Measurements from ENCODE around the gene RD3L.

Gene RD3L

GRCh38 chr14:103897075-103897947 is 45.0 kb downstream of the RD3L start:
- Histone ChIP-seq H2AFZ (ENCODE audit: low read depth, low read length) (no peak overlapping the region), H3K79me2 (ENCODE audit: insufficient read depth, low read length) (no peaks in the 10 kb centered on the region), H3K27me3 (ENCODE audit: insufficient read depth, low read length, poor library complexity) (no peaks in the 10 kb centered on the region), H3K4me3 (ENCODE audit: low read depth in 1 of 2, low read length in 2 of 2) (no peak overlapping the region), H3K9ac (ENCODE audit: low read depth, low read length) (no peak overlapping the region), H3K4me2 (ENCODE audit: insufficient read depth, low read length) (no peak overlapping the region), H3K9me3 (ENCODE audit: insufficient read depth, low read length, severe bottlenecking) (no peaks in the 10 kb centered on the region), H4K20me1 (ENCODE audit: insufficient read depth, low read length) (no peaks in the 10 kb centered on the region), H3K27ac (ENCODE audit: low read length) (no peak overlapping the region), H3K36me3 (ENCODE audit: insufficient read depth, low read length) (no peaks in the 10 kb centered on the region), H3K4me1 (ENCODE audit: insufficient read depth, low read length) (no peaks in the 10 kb centered on the region)
- DNase-seq (no peak), ATAC-seq (ENCODE audit: insufficient read depth, low read depth) (no peak)
- TF ChIP-seq EZH2 (IDR thresholded peaks at IDR 0.05; ENCODE audit: borderline replicate concordance, low read depth, low read length, severe bottlenecking) (no peak), CTCF (IDR thresholded peaks at IDR 0.05; ENCODE audit: borderline replicate concordance, extremely low read depth, low read length, poor library complexity, severe bottlenecking) (no peak)

DNA sequence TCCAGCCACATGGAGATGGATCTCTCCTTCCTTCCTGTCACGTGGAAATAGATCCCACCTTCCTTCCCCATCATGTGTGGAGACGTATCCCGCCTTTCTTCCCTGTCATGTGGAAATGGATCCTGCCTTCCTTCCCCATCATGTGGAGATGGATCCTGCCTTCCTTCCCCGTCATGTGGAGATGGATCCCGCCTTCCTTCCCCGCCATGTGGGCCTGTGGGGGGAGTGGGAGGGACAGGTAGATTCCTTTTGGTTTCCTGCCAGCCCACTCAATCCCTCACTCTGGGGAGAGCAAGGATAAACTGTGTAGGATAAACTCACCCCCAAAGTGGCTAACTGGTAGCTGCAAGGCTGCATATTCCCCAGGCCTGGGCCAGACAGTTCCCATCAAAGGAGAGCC is 45.8 kb downstream of the RD3L start:
- no peaks in the 10 kb centered on the region for H3K9me3 ChIP-seq (ENCODE audit: insufficient read depth, low read length, severe bottlenecking)
- H4K20me1 ChIP-seq (ENCODE audit: insufficient read depth, low read length) = no peaks in the 10 kb centered on the region
- no peak overlapping the region for H3K4me2 ChIP-seq (ENCODE audit: insufficient read depth, low read length)
- no peak for ATAC-seq (ENCODE audit: insufficient read depth, low read depth)
- H3K79me2 ChIP-seq (ENCODE audit: insufficient read depth, low read length) = no peaks in the 10 kb centered on the region
- no peaks in the 10 kb centered on the region for H3K4me1 ChIP-seq (ENCODE audit: insufficient read depth, low read length)
- H3K27me3 ChIP-seq (ENCODE audit: insufficient read depth, low read length, poor library complexity) = no peaks in the 10 kb centered on the region
- no peak overlapping the region for H3K27ac ChIP-seq (ENCODE audit: low read length)
- H2AFZ ChIP-seq (ENCODE audit: low read depth, low read length) = no peak overlapping the region
- H3K9ac ChIP-seq (ENCODE audit: low read depth, low read length) = no peak overlapping the region
- DNase-seq = no peak
- TF ChIP-seq EZH2 (IDR thresholded peaks at IDR 0.05; ENCODE audit: borderline replicate concordance, low read depth, low read length, severe bottlenecking) (no peak), CTCF (IDR thresholded peaks at IDR 0.05; ENCODE audit: borderline replicate concordance, extremely low read depth, low read length, poor library complexity, severe bottlenecking) (no peak)
- H3K4me3 ChIP-seq (ENCODE audit: low read depth in 1 of 2, low read length in 2 of 2) = no peak overlapping the region
- H3K36me3 ChIP-seq (ENCODE audit: insufficient read depth, low read length) = no peaks in the 10 kb centered on the region

GRCh38 chr14:103894723-103895059 is 47.6 kb downstream of the RD3L start:
- Histone ChIP-seq H3K4me1 (ENCODE audit: insufficient read depth, low read length) (no peaks in the 10 kb centered on the region), H4K20me1 (ENCODE audit: insufficient read depth, low read length) (no peaks in the 10 kb centered on the region), H3K4me2 (ENCODE audit: insufficient read depth, low read length) (no peak overlapping the region), H3K79me2 (ENCODE audit: insufficient read depth, low read length) (no peaks in the 10 kb centered on the region), H3K9ac (ENCODE audit: low read depth, low read length) (no peak overlapping the region), H2AFZ (ENCODE audit: low read depth, low read length) (no peak overlapping the region), H3K36me3 (ENCODE audit: insufficient read depth, low read length) (no peaks in the 10 kb centered on the region), H3K27ac (ENCODE audit: low read length) (no peak overlapping the region), H3K4me3 (ENCODE audit: low read depth in 1 of 2, low read length in 2 of 2) (no peak overlapping the region), H3K27me3 (ENCODE audit: insufficient read depth, low read length, poor library complexity) (no peaks in the 10 kb centered on the region), H3K9me3 (ENCODE audit: insufficient read depth, low read length, severe bottlenecking) (no peaks in the 10 kb centered on the region)
- TF ChIP-seq CTCF (IDR thresholded peaks at IDR 0.05; ENCODE audit: borderline replicate concordance, extremely low read depth, low read length, poor library complexity, severe bottlenecking) (no peak), EZH2 (IDR thresholded peaks at IDR 0.05; ENCODE audit: borderline replicate concordance, low read depth, low read length, severe bottlenecking) (no peak)
- ATAC-seq (ENCODE audit: insufficient read depth, low read depth) (no peak), DNase-seq (no peak)

Data from DND-41 (cell line).